ENCODE data around the gene LGALS13.

LGALS13 gene

DNA sequence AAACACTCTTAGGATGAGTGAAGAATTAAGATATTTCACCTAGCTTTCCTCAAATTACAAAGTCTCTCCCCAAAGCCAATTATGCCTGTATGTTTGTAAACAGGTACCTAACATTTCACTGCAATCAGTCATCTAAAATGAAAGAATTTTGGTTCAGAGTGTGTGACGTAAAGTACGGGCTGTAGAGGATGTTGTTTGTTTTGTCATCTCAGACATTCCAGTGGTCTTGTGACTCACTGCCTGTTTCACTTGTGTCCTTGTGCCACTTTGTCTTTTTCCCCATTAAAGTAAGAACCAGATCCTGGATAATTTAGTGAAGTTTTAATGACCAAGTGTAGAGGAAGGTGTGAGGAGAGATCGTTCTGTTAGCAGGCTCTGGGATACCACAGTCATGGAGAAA is 33.7 kb upstream of the LGALS13 start:
- H3K9me3 ChIP-seq (ENCODE audit: insufficient read depth, low read length) = no peaks in the 10 kb centered on the region
- H3K27me3 ChIP-seq (ENCODE audit: low read depth, low read length) = peaks cover 82% of the 10 kb centered on the region
- H3K79me2 ChIP-seq (ENCODE audit: low read length) = no peaks in the 10 kb centered on the region
- H3K27ac ChIP-seq (ENCODE audit: low read length) = no peak overlapping the region
- H3K4me1 ChIP-seq (ENCODE audit: low read length) = no peaks in the 10 kb centered on the region
- no peak overlapping the region for H3K4me3 ChIP-seq (ENCODE audit: low read length)
- no peak overlapping the region for H3K4me2 ChIP-seq (ENCODE audit: low read length)
- no peak for TF ChIP-seq CTCF (IDR thresholded peaks at IDR 0.05; ENCODE audit: low read depth, low read length)
- no peak for TF ChIP-seq EZH2phosphoT487 (IDR thresholded peaks at IDR 0.05; ENCODE audit: low read depth)
- H3K9ac ChIP-seq (ENCODE audit: low read length) = no peak overlapping the region
- no peak overlapping the region for H2AFZ ChIP-seq (ENCODE audit: low read depth, low read length)
- H4K20me1 ChIP-seq (ENCODE audit: insufficient read depth, low read length) = no peaks in the 10 kb centered on the region
- H3K36me3 ChIP-seq (replicated peaks; ENCODE audit: low read depth, low read length) = no peaks in the 10 kb centered on the region

GRCh38 chr19:39582442-39582841 is 19.9 kb upstream of the LGALS13 start:
- H3K36me3 ChIP-seq (replicated peaks; ENCODE audit: low read depth, low read length) = no peaks in the 10 kb centered on the region
- peaks cover 37% of the 10 kb centered on the region; the same call in 1 of the 2 replicates for H3K27me3 ChIP-seq (ENCODE audit: low read depth, low read length)
- 0 out of 2 replicates have a peak, but pooled peaks cover 2% of the 10 kb centered on the region for H3K9me3 ChIP-seq (ENCODE audit: insufficient read depth, low read length)
- no peak for TF ChIP-seq CTCF (IDR thresholded peaks at IDR 0.05; ENCODE audit: low read depth, low read length)
- no peak overlapping the region for H3K4me2 ChIP-seq (ENCODE audit: low read length)
- H4K20me1 ChIP-seq (ENCODE audit: insufficient read depth, low read length) = no peaks in the 10 kb centered on the region
- H2AFZ ChIP-seq (ENCODE audit: low read depth, low read length) = no peak overlapping the region
- no peak overlapping the region for H3K9ac ChIP-seq (ENCODE audit: low read length)
- H3K4me3 ChIP-seq (ENCODE audit: low read length) = no peak overlapping the region
- no peaks in the 10 kb centered on the region for H3K4me1 ChIP-seq (ENCODE audit: low read length)
- H3K79me2 ChIP-seq (ENCODE audit: low read length) = no peaks in the 10 kb centered on the region
- no peak overlapping the region for H3K27ac ChIP-seq (ENCODE audit: low read length)

DNA sequence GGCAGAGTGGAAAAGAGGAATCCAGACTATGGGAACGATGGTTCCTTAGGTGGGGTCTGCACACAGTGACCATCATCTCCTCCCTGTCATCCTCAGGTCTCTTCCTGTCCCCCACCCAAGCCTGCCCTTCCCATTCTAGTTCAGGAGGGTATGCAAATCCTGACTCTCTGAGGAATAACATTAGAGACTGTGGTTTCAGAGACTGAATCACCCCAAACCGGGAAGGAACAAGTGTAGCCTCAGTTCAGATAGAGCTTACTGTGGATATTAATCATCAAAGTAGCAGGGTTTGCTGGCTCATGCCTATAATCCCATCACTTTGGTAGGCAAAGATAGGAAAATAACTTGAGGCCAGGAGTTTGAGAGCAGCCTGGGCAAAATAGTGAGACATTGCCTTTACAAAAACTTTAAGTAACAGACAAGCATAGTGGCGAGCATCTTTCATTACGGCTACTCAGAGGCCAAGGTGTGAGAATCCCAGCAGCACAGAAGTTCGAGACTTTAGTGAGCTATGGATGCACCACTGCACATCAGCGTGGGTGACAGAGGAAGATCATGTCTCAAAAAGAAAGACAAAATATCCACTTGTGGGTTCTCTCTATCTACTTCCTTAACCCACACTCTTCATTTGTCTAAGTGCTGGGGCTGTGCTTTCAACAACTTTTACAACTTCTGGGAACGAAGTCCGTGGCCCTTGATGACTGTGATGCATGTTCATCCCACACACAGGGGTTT is 19.3 kb upstream of the LGALS13 start:
- H3K27me3 ChIP-seq (ENCODE audit: low read depth, low read length) = peaks cover 37% of the 10 kb centered on the region; the same call in 1 of the 2 replicates
- no peak overlapping the region for H3K4me2 ChIP-seq (ENCODE audit: low read length)
- H3K9ac ChIP-seq (ENCODE audit: low read length) = no peak overlapping the region
- no peaks in the 10 kb centered on the region for H3K79me2 ChIP-seq (ENCODE audit: low read length)
- H4K20me1 ChIP-seq (ENCODE audit: insufficient read depth, low read length) = no peaks in the 10 kb centered on the region
- TF ChIP-seq CTCF (IDR thresholded peaks at IDR 0.05; ENCODE audit: low read depth, low read length) = no peak
- TF ChIP-seq EZH2phosphoT487 (IDR thresholded peaks at IDR 0.05; ENCODE audit: low read depth) = no peak
- no peaks in the 10 kb centered on the region for H3K36me3 ChIP-seq (replicated peaks; ENCODE audit: low read depth, low read length)
- no peak overlapping the region for H3K4me3 ChIP-seq (ENCODE audit: low read length)
- H3K27ac ChIP-seq (ENCODE audit: low read length) = no peak overlapping the region
- 0 out of 2 replicates have a peak, but pooled peaks cover 2% of the 10 kb centered on the region for H3K9me3 ChIP-seq (ENCODE audit: insufficient read depth, low read length)
- H2AFZ ChIP-seq (ENCODE audit: low read depth, low read length) = no peak overlapping the region
- H3K4me1 ChIP-seq (ENCODE audit: low read length) = no peaks in the 10 kb centered on the region

DNA sequence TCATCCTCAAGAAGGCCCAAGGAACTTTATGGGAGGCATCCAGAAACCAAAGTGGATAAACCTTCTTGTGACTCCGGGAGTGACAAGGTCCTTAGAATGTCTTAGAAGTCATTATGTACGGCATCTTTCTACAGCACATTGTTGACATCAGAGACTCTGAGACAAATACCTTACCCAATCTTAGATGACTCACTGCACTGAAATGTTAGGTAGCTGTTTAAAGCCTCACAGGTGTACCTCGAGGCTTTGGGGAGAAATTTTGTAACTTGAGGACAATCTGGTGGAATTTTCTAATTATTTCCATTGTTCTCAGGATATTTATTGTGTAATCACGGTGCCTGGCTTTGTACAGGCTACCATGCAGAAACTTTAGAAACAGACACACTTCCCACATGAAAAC is 14.8 kb upstream of the LGALS13 start:
- H4K20me1 ChIP-seq (ENCODE audit: insufficient read depth, low read length) = no peaks in the 10 kb centered on the region
- no peak for TF ChIP-seq EZH2phosphoT487 (IDR thresholded peaks at IDR 0.05; ENCODE audit: low read depth)
- TF ChIP-seq CTCF (IDR thresholded peaks at IDR 0.05; ENCODE audit: low read depth, low read length) = no peak
- H3K9me3 ChIP-seq (ENCODE audit: insufficient read depth, low read length) = no peaks in the 10 kb centered on the region
- H3K9ac ChIP-seq (ENCODE audit: low read length) = no peak overlapping the region
- H3K36me3 ChIP-seq (replicated peaks; ENCODE audit: low read depth, low read length) = no peaks in the 10 kb centered on the region
- H3K79me2 ChIP-seq (ENCODE audit: low read length) = no peaks in the 10 kb centered on the region
- H3K4me1 ChIP-seq (ENCODE audit: low read length) = no peaks in the 10 kb centered on the region
- no peak overlapping the region for H2AFZ ChIP-seq (ENCODE audit: low read depth, low read length)
- no peak overlapping the region for H3K4me2 ChIP-seq (ENCODE audit: low read length)
- no peak overlapping the region for H3K27ac ChIP-seq (ENCODE audit: low read length)
- no peak overlapping the region for H3K4me3 ChIP-seq (ENCODE audit: low read length)
- H3K27me3 ChIP-seq (ENCODE audit: low read depth, low read length) = peaks cover 20% of the 10 kb centered on the region; the same call in 1 of the 2 replicates

Data from OCI-LY3 (cell line).